CD14-positive monocyte (primary cell): Measurements from ENCODE around the gene PIEZO2. TPM values are rescaled to one million over a fixed set of nuclear protein-coding genes. Genes with fewer than 3 reads are reported as not detected.

Experiments used
- DNase-seq, 3 donors: peaks; one replicate each; pipeline ENCODE4 v3.0.0-alpha.2; 2011 to 2022
- H2AFZ ChIP-seq: 2 replicates; pipeline ENCODE4 v1.6.0; 2012; ENCODE audit warnings: mild to moderate bottlenecking, low read depth, low read length, inconsistent platforms; ENCODE audit not compliant: insufficient read depth, poor library complexity, severe bottlenecking
- H3K27ac ChIP-seq, 2 donors: 1 replicate in 1 of 2; 2 replicates in 1 of 2; pipeline ENCODE4 v1.5.1; 2012 to 2013; ENCODE audit warnings: low read length in 2 of 2, control low read depth in 1 of 2, inconsistent platforms in 1 of 2, low read depth in 1 of 2, mild to moderate bottlenecking in 1 of 2
- H3K27me3 ChIP-seq, 2 donors: one replicate each; pipeline versions ENCODE4 v1.6.0 to v1.6.1; 2011 to 2013; ENCODE audit warnings: low read length in 2 of 2; ENCODE audit not compliant: control insufficient read depth in 2 of 2, insufficient read depth in 2 of 2
- H3K36me3 ChIP-seq, 2 donors: replicated peaks in 1 of 2; 1 replicate in 1 of 2; 2 replicates in 1 of 2; pipeline versions ENCODE4 v1.5.1 to v1.6.1; 2012 to 2013; ENCODE audit warnings: low read length in 2 of 2, control low read depth in 1 of 2, inconsistent platforms in 1 of 2, mild to moderate bottlenecking in 1 of 2; ENCODE audit not compliant: insufficient read depth in 2 of 2, control insufficient read depth in 1 of 2
- H3K4me1 ChIP-seq, 2 donors: 1 replicate in 1 of 2; 2 replicates in 1 of 2; pipeline versions ENCODE4 v1.5.1 to v1.6.1; 2012 to 2013; ENCODE audit warnings: low read length in 2 of 2, control low read depth in 1 of 2, inconsistent platforms in 1 of 2, mild to moderate bottlenecking in 1 of 2, moderate library complexity in 1 of 2; ENCODE audit not compliant: insufficient read depth in 2 of 2, control insufficient read depth in 1 of 2
- H3K4me2 ChIP-seq: replicated peaks from 2 replicates; pipeline ENCODE3; 2012; ENCODE audit warnings: low read length, moderate library complexity, mild to moderate bottlenecking; ENCODE audit not compliant: poor library complexity, severe bottlenecking; ENCODE audit errors: extremely low read depth
- H3K4me3 ChIP-seq, 3 experiments: fragments of 200-600 bp in 1 of 3; sonication (generic) in 1 of 3; replicated peaks in 1 of 3; 1 replicate in 2 of 3; 2 replicates in 1 of 3; pipeline ENCODE4 v1.5.1; 2011 to 2013; ENCODE audit warnings: low read length in 3 of 3, mild to moderate bottlenecking in 3 of 3, control low read depth in 2 of 3, low read depth in 2 of 3, inconsistent platforms in 1 of 3, moderate library complexity in 1 of 3
- H3K79me2 ChIP-seq: 2 replicates; pipeline ENCODE4 v1.6.0; 2012; ENCODE audit warnings: mild to moderate bottlenecking, control low read depth, inconsistent platforms, low read length, moderate library complexity; ENCODE audit not compliant: insufficient read depth
- H3K9ac ChIP-seq: 2 replicates; pipeline ENCODE4 v1.6.0; 2017; ENCODE audit warnings: low read length, mild to moderate bottlenecking; ENCODE audit not compliant: insufficient read depth, poor library complexity, severe bottlenecking
- H3K9me3 ChIP-seq, 2 donors: replicated peaks in 1 of 2; 1 replicate in 1 of 2; 2 replicates in 1 of 2; pipeline versions ENCODE4 v1.5.1 to v1.6.1; 2012 to 2013; ENCODE audit warnings: low read length in 2 of 2, control low read depth in 1 of 2; ENCODE audit not compliant: control insufficient read depth in 1 of 2, insufficient read depth in 1 of 2
- H4K20me1 ChIP-seq: 2 replicates; pipeline ENCODE4 v1.6.0; 2012; ENCODE audit warnings: mild to moderate bottlenecking, low read length, control low read depth, moderate library complexity; ENCODE audit not compliant: insufficient read depth
- H3K27ac Mint-ChIP-seq, 7 donors: one replicate each; pipeline ENCODE4 v1.8.0; 2020; ENCODE audit warnings: mild to moderate bottlenecking in 7 of 7, mixed read lengths in 7 of 7, moderate library complexity in 6 of 7, inconsistent platforms in 2 of 7
- H3K27me3 Mint-ChIP-seq, 3 donors: one replicate each; pipeline ENCODE4 v1.8.0; 2021 to 2022; ENCODE audit warnings: low read depth in 3 of 3, mild to moderate bottlenecking in 3 of 3, mixed read lengths in 3 of 3, moderate library complexity in 3 of 3, inconsistent platforms in 1 of 3
- H3K36me3 Mint-ChIP-seq, 2 donors: one replicate each; pipeline ENCODE4 v1.8.0; 2020; ENCODE audit warnings: mixed read lengths in 2 of 2, inconsistent platforms in 1 of 2, mild to moderate bottlenecking in 1 of 2
- H3K4me1 Mint-ChIP-seq: one replicate; pipeline ENCODE4 v1.8.0; 2020; ENCODE audit warnings: mild to moderate bottlenecking, mixed read lengths
- H3K4me3 Mint-ChIP-seq, 2 donors: one replicate each; pipeline ENCODE4 v1.8.0; 2020; ENCODE audit warnings: mild to moderate bottlenecking in 2 of 2, mixed read lengths in 2 of 2, moderate library complexity in 1 of 2
- H3K9me3 Mint-ChIP-seq, 7 donors: one replicate each; pipeline ENCODE4 v1.8.0; 2020 to 2022; ENCODE audit warnings: mixed read lengths in 7 of 7, mild to moderate bottlenecking in 6 of 7, moderate library complexity in 6 of 7, inconsistent platforms in 2 of 7
- WGBS: methylation state at CpG from one replicate; pipeline ENCODE4 v1.1.5; 2013; ENCODE audit warnings: missing lambda C conversion rate; ENCODE audit not compliant: insufficient coverage; 5-methylcytosine and 5-hydroxymethylcytosine counted together
- intact Hi-C, 2 donors: fragments of 100-400 bp; cut with micrococcal nuclease; formaldehyde crosslinking; loops; one replicate each; pipeline versions ENCODE4 v1.15.0 to v1.15.1; 2023
- polyA plus RNA-seq, 3 donors: library from polyadenylated mRNA; depleted of rRNA in 1 of 3; unstranded in 2 of 3; stranded (reverse) in 1 of 3; fragments of 300-500 nt in 2 of 3; fragments of >200 nt in 1 of 3; fragmentation: Illumina TruSeq in 2 of 3; gene quantifications; 1 replicate in 2 of 3; 2 replicates in 1 of 3; pipeline ENCODE4 v1.2.3, GENCODE V29; 2012 to 2021
- TF ChIP-seq, protein P1 (sequence below): fragments of 200-600 bp; IDR thresholded peaks from one replicate; pipeline ENCODE4 v1.8.0; 2022; ENCODE audit warnings: antibody characterized with exemption, mild to moderate bottlenecking

PIEZO2 gene
- polyA plus RNA-seq, 3 donors: not detected

DNA sequence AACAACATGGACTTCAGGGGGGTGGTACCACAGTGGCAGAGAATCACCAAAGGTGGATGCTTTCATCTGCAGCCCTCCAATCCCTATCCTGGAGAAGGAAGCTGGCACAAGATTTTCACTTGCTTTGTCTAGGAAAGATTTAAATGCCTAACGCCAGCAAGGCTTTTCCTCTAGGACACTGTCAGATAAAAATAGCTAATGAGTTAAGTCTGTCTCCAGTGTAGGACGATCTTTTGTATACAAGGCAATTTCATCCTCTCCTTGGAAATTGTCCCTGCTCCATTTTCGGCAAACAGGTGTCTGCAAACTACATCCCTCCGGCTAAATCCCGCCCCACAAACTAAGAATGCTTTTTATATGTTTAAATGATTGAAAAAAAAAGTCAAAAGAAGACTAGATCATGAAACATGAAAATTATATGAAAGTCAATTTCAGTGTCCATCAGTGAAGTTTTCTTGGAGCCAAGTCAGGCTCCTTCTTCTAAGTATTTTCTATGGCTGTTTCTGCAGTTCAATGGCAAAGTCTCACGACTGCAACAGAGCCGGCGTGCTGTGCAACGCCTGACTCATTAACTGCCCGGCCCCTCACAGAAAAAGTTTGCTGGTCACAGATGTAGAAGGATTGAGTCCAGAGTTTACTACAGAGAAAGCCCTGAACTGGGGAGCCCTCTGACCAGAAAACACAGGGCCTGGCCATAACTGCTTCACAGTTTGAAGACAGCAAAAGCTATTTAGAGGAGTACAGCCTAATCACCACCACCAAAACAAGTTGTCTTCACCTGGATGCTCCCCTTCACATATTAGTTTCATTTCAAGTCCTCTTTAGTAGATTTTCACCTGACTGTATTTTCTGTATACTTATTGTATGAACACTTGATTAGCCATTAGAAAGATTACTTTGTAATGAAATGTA lies 52.3 kb downstream of the PIEZO2 start:
- no peaks in the 10 kb centered on the region for H3K36me3 Mint-ChIP-seq
- intact Hi-C loops: no loop called here
- DNase-seq: no peak
- Histone ChIP-seq H3K4me2 (no peak overlapping the region), H3K79me2 (no peaks in the 10 kb centered on the region), H3K9me3 (no peaks in the 10 kb centered on the region), H3K4me3 (no peak overlapping the region), H3K9ac (no peak overlapping the region), H3K36me3 (no peaks in the 10 kb centered on the region), H3K27me3 (no peaks in the 10 kb centered on the region), H3K27ac (no peak overlapping the region), H3K4me1 (no peaks in the 10 kb centered on the region), H4K20me1 (no peaks in the 10 kb centered on the region), H2AFZ (no peak overlapping the region)
- no peak overlapping the region for H3K27ac Mint-ChIP-seq
- peaks cover 0 to 4% (median 3%) of the 10 kb centered on the region in 3 donors for H3K27me3 Mint-ChIP-seq
- peak overlapping the region in 1 of 2 donors; percentile 57 for H3K4me3 Mint-ChIP-seq
- TF ChIP-seq, protein P1, sequence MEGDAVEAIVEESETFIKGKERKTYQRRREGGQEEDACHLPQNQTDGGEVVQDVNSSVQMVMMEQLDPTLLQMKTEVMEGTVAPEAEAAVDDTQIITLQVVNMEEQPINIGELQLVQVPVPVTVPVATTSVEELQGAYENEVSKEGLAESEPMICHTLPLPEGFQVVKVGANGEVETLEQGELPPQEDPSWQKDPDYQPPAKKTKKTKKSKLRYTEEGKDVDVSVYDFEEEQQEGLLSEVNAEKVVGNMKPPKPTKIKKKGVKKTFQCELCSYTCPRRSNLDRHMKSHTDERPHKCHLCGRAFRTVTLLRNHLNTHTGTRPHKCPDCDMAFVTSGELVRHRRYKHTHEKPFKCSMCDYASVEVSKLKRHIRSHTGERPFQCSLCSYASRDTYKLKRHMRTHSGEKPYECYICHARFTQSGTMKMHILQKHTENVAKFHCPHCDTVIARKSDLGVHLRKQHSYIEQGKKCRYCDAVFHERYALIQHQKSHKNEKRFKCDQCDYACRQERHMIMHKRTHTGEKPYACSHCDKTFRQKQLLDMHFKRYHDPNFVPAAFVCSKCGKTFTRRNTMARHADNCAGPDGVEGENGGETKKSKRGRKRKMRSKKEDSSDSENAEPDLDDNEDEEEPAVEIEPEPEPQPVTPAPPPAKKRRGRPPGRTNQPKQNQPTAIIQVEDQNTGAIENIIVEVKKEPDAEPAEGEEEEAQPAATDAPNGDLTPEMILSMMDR: no peak
- H3K4me1 Mint-ChIP-seq: no peaks in the 10 kb centered on the region
- 92% methylated on average over 2 of the region's 10 CpGs for whole genome bisulfite sequencing
- H3K9me3 Mint-ChIP-seq: peaks cover 0 to 10% (median 0%) of the 10 kb centered on the region in 7 donors

- H2AFZ ChIP-seq: no peak overlapping the region
- H3K4me2 ChIP-seq: no peak overlapping the region
- no peak overlapping the region for H3K27ac Mint-ChIP-seq
These were observed 53.0 kb downstream of the PIEZO2 start for GRCh38 chr18:11096411-11096810.

More at GRCh38 chr18:11096411-11096810, 53.0 kb downstream of the PIEZO2 start:
- H3K9me3 ChIP-seq: no peaks in the 10 kb centered on the region
- H3K9me3 Mint-ChIP-seq: peaks cover 0 to 10% (median 0%) of the 10 kb centered on the region in 7 donors
- H3K27me3 ChIP-seq: no peaks in the 10 kb centered on the region
- H3K27ac ChIP-seq: no peak overlapping the region
- H3K27me3 Mint-ChIP-seq: peaks cover 0 to 4% (median 3%) of the 10 kb centered on the region in 3 donors
- H3K36me3 Mint-ChIP-seq: no peaks in the 10 kb centered on the region
- intact Hi-C loops: no loop called here
- no peak overlapping the region for H3K4me3 ChIP-seq
- H3K4me1 ChIP-seq: no peaks in the 10 kb centered on the region
- H3K9ac ChIP-seq: no peak overlapping the region
- H3K4me1 Mint-ChIP-seq: no peaks in the 10 kb centered on the region
- whole genome bisulfite sequencing: 32% methylated on average over 3 of the region's 5 CpGs
- no peaks in the 10 kb centered on the region for H3K79me2 ChIP-seq
- TF ChIP-seq, protein P1: no peak
- H3K4me3 Mint-ChIP-seq: no peak overlapping the region
- no peaks in the 10 kb centered on the region for H3K36me3 ChIP-seq
- H4K20me1 ChIP-seq: no peaks in the 10 kb centered on the region
- no peak for DNase-seq
